ENCODE results near the gene KASH5.

Gene KASH5

GRCh38 chr19:49342291-49342721, 45.7 kb upstream of the KASH5 start:
- TF ChIP-seq, protein P1, sequence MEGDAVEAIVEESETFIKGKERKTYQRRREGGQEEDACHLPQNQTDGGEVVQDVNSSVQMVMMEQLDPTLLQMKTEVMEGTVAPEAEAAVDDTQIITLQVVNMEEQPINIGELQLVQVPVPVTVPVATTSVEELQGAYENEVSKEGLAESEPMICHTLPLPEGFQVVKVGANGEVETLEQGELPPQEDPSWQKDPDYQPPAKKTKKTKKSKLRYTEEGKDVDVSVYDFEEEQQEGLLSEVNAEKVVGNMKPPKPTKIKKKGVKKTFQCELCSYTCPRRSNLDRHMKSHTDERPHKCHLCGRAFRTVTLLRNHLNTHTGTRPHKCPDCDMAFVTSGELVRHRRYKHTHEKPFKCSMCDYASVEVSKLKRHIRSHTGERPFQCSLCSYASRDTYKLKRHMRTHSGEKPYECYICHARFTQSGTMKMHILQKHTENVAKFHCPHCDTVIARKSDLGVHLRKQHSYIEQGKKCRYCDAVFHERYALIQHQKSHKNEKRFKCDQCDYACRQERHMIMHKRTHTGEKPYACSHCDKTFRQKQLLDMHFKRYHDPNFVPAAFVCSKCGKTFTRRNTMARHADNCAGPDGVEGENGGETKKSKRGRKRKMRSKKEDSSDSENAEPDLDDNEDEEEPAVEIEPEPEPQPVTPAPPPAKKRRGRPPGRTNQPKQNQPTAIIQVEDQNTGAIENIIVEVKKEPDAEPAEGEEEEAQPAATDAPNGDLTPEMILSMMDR (IDR thresholded peaks at IDR 0.05; ENCODE audit: control extremely low read depth, extremely low read depth, low read depth, missing control alignments) = no peak
- DNase-seq (ENCODE audit: extremely low spot score) = peak; percentile 19
- ChIA-PET CTCF (interaction anchor here (0.8 to 2.9 kb wide), 4 partner anchors 9 to 41 kb away, joined by 3 to 8 read pairs (median 4); no protein-coding TSS in a partner anchor), POLR2A (no interaction called here)

DNA sequence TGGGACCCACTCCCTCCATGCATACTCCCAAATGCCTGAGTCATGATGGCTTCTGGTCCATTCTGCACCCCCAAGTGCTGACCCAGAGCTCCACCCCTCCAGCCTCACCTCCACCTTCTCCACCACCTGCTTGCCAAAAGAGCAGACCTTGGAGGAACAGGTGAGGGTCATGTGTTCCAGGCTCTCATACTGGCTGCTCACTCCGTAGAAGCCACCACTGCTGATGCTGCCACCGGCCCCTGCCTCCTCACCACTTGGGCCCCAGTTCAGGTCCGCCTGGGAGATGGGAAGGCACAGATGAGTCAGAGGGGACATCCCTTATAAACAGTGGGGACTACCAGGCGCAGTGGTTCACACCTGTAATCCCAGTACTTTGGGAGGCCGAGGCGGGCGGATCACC, 44.9 kb upstream of the KASH5 start:
- TF ChIP-seq, protein P1 (IDR thresholded peaks at IDR 0.05; ENCODE audit: control extremely low read depth, extremely low read depth, low read depth, missing control alignments) = no peak
- ChIA-PET POLR2A (no interaction called here), CTCF (interaction anchor here (1.5 to 2.9 kb wide), 2 partner anchors 16 to 42 kb away, joined by 4 to 8 read pairs; no protein-coding TSS in a partner anchor)
- peak; percentile 44 for DNase-seq (ENCODE audit: extremely low spot score)

- no peak for DNase-seq (ENCODE audit: extremely low spot score)
- TF ChIP-seq, protein P1 (IDR thresholded peaks at IDR 0.05; ENCODE audit: control extremely low read depth, extremely low read depth, low read depth, missing control alignments) = no peak
- ChIA-PET CTCF (interaction anchor here (1.1 kb wide), 2 partner anchors 11 to 16 kb away, joined by 3 to 4 read pairs; no protein-coding TSS in a partner anchor), POLR2A (no interaction called here)
Measured at GRCh38 chr19:49344505-49345423, 43.3 kb upstream of the KASH5 start.

DNA sequence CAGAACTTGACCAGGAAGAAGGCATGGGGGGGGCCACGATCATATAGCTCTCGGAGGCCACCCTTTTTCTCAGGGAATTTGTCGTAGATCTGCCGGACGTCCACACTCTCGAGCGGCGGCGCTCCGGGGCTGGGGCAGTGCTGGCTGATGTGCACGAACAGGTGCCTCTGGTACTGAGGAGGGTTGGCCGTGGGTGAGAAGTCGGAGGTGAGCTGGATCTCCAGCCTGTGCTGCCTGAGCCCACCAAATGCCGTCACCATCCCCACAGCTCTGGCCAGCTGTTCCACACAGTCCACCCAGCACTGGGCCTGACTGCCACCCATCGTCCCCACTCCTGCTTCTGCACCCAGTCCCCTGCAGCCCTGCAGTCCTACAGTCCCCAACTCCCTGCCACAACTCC, 40.9 kb upstream of the KASH5 start:
- POLR2A ChIA-PET = no interaction called here
- no peak for DNase-seq (ENCODE audit: extremely low spot score)
- TF ChIP-seq, protein P1 (IDR thresholded peaks at IDR 0.05; ENCODE audit: control extremely low read depth, extremely low read depth, low read depth, missing control alignments) = no peak
- CTCF ChIA-PET = interaction anchor here (1.7 to 2.2 kb wide), 2 partner anchors 20 to 46 kb away, joined by 4 to 8 read pairs; no protein-coding TSS in a partner anchor

- POLR2A ChIA-PET = interaction anchor here (0.6 kb wide), 1 partner anchor 197 kb away, joined by 5 read pairs; no protein-coding TSS in a partner anchor
- CTCF ChIA-PET = interaction anchor here (1.0 to 2.2 kb wide), 4 partner anchors 12 to 47 kb away, joined by 4 to 8 read pairs (median 4); no protein-coding TSS in a partner anchor
- no peak for DNase-seq (ENCODE audit: extremely low spot score)
- TF ChIP-seq, protein P1 (IDR thresholded peaks at IDR 0.05; ENCODE audit: control extremely low read depth, extremely low read depth, low read depth, missing control alignments) = no peak
Measured at GRCh38 chr19:49347835-49348234, 40.2 kb upstream of the KASH5 start.

GRCh38 chr19:49348305-49349189, 39.5 kb upstream of the KASH5 start:
- TF ChIP-seq, protein P1 (IDR thresholded peaks at IDR 0.05; ENCODE audit: control extremely low read depth, extremely low read depth, low read depth, missing control alignments) = no peak
- no peak for DNase-seq (ENCODE audit: extremely low spot score)
- POLR2A ChIA-PET = interaction anchor here (0.5 to 0.6 kb wide), 2 partner anchors 58 to 198 kb away, joined by 4 to 5 read pairs; no protein-coding TSS in a partner anchor
- CTCF ChIA-PET = interaction anchor here (0.9 to 2.2 kb wide), 8 partner anchors 9 to 223 kb away, joined by 3 to 8 read pairs (median 4); no protein-coding TSS in a partner anchor

Measured in GM10248 (cell line).